ENCODE measurements around the gene SREK1. TPM values are rescaled to one million over a fixed set of nuclear protein-coding genes. Genes with fewer than 3 reads are reported as not detected.

Gene SREK1
- total and polyA plus RNA-seq, 9 of the 15 experiments (the other 6 are each of a cell fraction or from before 2014, with no cell fraction given) = 40.8 to 128 (median 81.9) TPM

- no peak overlapping the region for H3K4me3 ChIP-seq
- no peaks in the 10 kb centered on the region; a peak in 1 of 5 replicates for H3K4me1 ChIP-seq (replicated peaks in 1 of 2; ENCODE audit: control insufficient read depth in 2 of 2, insufficient read depth in 2 of 2, low read length in 2 of 2)
- no TSS peak for BruUV-seq (replicated peaks)
- ChIA-PET POLR2A (interaction anchor here (0.9 to 1.9 kb wide), 4 partner anchors 9 to 29 kb away, joined by 3 to 6 read pairs (median 3); no protein-coding TSS in a partner anchor), CTCF (ENCODE audit: low intra/inter-chr PET ratio) (no interaction called here)
- FAIRE-seq = no peak
- H3K79me2 ChIP-seq (ENCODE audit: control insufficient read depth, insufficient read depth, low read length) = peaks cover 99% of the 10 kb centered on the region
- H2AFZ ChIP-seq (ENCODE audit: low read depth, low read length) = no peak overlapping the region
- no peak overlapping the region for H3K27ac ChIP-seq (ENCODE audit: extremely low read depth, low read depth, low read length)
- intact Hi-C loops (cut with micrococcal nuclease) (no loop called here), in situ Hi-C loops (cut with MboI) (no loop called here)
- H3K27me3 ChIP-seq (ENCODE audit: control insufficient read depth in 2 of 2, insufficient read depth in 2 of 2, low read length in 2 of 2) = no peaks in the 10 kb centered on the region
- DNase-seq (ENCODE audit: extremely low read depth in 1 of 4, low spot score in 3 of 4) = no peak
- H3K36me3 ChIP-seq (ENCODE audit: control insufficient read depth, insufficient read depth, low read length) = peaks cover 74% of the 10 kb centered on the region
- H3K9ac ChIP-seq (ENCODE audit: insufficient read depth in 1 of 2, low read depth in 2 of 2, low read length in 2 of 2) = no peak overlapping the region
- WGBS (ENCODE audit: insufficient coverage, low coverage, missing lambda C conversion rate) = 63% methylated on average over 2 of the region's 2 CpGs
- H3K9me1 ChIP-seq (ENCODE audit: control insufficient read depth, insufficient read depth, low read length) = no peaks in the 10 kb centered on the region
- peaks cover 6% of the 10 kb centered on the region for H3K9me3 ChIP-seq (replicated peaks; ENCODE audit: control insufficient read depth, insufficient read depth, low read depth, low read length)
- ATAC-seq = no peak
- no peak overlapping the region for H3K4me2 ChIP-seq (ENCODE audit: insufficient read depth, low read length)
- H4K20me1 ChIP-seq (replicated peaks; ENCODE audit: control insufficient read depth, insufficient read depth, low read length) = no peaks in the 10 kb centered on the region
- TF ChIP-seq ELF2 (CRISPR knock-in tag; IDR thresholded peaks at IDR 0.05) (no peak), FOXJ3 (CRISPR knock-in tag; IDR thresholded peaks at IDR 0.05) (no peak), HDAC2 (IDR thresholded peaks at IDR 0.05) (no peak), ZFP36 (IDR thresholded peaks at IDR 0.05; ENCODE audit: low read depth, low read length, partially characterized antibody) (no peak), TCF7L2 (IDR thresholded peaks at IDR 0.05; ENCODE audit: low read depth, low read length) (no peak), NCOA4 (IDR thresholded peaks at IDR 0.05; ENCODE audit: partially characterized antibody) (no peak), ZNF655 (CRISPR knock-in tag; IDR thresholded peaks at IDR 0.05) (no peak), FOXA3 (CRISPR knock-in tag; conservative IDR thresholded peaks at IDR 0.05 in 1 of 2, IDR thresholded peaks at IDR 0.05 in 1 of 2) (no peak), ZKSCAN8 (CRISPR knock-in tag; IDR thresholded peaks at IDR 0.05) (no peak), CHD7 (IDR thresholded peaks at IDR 0.05; ENCODE audit: low read depth, low read length) (no peak), TEAD2 (tag; IDR thresholded peaks at IDR 0.05) (no peak), C11orf30 (IDR thresholded peaks at IDR 0.05; ENCODE audit: low read depth) (no peak)
Measured at GRCh38 chr5:66151030-66151429, 6.9 kb downstream of the SREK1 start.
